ENCODE data around the gene ANKDD1A.

DNA sequence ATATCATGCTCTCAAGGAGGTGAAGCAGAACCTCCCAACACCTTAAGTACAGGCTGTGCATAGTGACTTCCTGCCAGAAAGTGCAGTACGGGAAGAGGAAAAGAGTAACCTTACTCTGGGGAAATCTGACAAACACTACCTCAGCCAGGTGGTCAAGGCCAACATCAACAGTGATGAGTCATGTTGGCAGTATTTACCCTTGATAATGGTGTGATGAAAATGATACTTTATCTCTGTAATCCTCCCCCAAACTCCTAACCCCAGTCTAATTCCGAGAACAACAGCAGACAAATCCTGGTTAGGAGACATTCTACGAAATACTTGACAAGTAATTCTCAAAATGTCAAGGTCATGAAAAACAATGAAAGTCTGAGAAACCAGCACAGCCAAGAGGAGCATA, 26.5 kb downstream of the ANKDD1A start:
- TF ChIP-seq, protein P1, sequence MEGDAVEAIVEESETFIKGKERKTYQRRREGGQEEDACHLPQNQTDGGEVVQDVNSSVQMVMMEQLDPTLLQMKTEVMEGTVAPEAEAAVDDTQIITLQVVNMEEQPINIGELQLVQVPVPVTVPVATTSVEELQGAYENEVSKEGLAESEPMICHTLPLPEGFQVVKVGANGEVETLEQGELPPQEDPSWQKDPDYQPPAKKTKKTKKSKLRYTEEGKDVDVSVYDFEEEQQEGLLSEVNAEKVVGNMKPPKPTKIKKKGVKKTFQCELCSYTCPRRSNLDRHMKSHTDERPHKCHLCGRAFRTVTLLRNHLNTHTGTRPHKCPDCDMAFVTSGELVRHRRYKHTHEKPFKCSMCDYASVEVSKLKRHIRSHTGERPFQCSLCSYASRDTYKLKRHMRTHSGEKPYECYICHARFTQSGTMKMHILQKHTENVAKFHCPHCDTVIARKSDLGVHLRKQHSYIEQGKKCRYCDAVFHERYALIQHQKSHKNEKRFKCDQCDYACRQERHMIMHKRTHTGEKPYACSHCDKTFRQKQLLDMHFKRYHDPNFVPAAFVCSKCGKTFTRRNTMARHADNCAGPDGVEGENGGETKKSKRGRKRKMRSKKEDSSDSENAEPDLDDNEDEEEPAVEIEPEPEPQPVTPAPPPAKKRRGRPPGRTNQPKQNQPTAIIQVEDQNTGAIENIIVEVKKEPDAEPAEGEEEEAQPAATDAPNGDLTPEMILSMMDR (IDR thresholded peaks at IDR 0.05), result no peak
- TF ChIP-seq POLR2A (IDR thresholded peaks at IDR 0.05), result no peak
